ENCODE measurements around the gene NFKBIB.
"Not testable (repeated sequence)": the region's sequence is repeated elsewhere in the genome, so short reads cannot be mapped to it uniquely, and the experiment has no call there.

The NFKBIB gene

DNA sequence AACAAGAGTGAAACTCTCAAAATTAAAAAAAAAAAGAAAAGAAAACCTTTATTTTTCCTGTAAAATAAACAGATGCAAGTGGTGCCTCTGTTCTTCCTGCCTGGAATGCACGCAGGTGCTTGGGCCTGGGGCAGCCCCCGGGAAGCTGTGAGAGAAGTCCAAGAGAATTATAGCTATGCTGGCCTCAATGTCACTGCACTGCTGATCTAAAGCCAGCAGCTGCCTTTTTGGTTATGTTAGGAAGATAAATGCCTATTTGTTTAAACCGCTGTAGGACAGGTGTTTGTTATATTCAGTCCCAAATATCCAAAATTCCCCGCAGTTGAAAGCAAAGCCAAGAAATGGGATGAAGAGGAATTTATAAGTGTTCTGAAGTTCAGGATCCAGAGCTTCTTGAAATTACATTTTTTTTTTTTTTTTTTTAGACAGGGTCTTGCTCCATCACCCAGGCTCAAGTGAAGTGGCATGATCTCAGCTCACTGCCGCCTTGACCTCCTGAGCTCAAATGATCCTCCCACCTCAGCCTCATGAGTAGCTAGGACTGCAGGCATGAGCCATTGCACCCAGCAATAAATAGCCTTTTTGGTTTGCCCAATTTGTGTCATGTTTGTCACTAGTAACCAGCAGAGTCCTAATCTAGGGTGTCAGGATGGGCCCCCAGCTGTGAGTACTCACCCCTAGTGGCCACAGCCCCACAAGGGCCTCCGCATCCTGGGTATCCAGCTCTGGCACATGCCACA, 23.9 kb upstream of the NFKBIB start:
- peak; percentile 61 to 82 for DNase-seq

DNA sequence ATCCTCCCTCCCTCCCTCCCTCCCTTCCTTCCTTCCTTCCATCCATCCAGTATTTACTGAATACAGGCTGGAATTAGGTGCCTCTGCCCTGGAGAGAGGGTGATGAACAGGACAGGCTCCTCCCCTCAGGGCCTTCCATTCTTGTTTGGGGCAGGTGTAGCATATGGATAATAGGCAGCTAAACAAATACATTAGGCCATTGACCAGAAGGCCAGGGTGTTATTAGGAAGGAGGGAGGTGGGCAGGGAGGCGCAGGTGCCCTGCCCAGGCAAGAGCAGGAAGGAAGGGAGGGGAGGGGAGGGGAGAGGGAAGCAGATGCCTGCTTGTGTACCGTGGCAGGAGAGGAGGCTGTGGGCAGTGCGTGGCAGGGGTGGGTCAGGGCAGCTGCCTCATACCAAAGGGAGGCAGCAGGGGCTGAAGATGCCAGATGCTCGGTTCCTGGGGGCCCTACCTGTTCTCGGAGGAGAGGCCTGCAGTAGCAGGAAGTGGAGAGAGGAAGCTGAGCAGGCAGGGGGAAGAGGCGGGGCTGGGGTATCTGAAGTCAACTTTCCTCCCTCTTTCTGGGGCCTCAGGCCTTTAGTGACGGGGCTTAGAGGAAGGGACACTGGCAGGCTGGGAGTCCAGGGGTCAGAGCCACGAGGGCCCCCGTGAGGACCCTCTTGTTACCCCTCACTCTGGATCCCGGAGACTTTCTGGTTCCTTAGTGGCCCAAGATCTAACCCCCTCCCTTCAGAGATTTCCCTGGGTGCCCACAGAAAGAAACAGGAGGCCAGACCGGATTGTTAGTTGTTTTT, 21.8 kb upstream of the NFKBIB start, which contains the start of gene RINL:
Gene RINL, minus strand, starts transcription at position 495 of the 794 bp plus-strand sequence. CDS start 1,533 bp downstream, outside the sequence.
- peak; percentile 99 for DNase-seq

DNA sequence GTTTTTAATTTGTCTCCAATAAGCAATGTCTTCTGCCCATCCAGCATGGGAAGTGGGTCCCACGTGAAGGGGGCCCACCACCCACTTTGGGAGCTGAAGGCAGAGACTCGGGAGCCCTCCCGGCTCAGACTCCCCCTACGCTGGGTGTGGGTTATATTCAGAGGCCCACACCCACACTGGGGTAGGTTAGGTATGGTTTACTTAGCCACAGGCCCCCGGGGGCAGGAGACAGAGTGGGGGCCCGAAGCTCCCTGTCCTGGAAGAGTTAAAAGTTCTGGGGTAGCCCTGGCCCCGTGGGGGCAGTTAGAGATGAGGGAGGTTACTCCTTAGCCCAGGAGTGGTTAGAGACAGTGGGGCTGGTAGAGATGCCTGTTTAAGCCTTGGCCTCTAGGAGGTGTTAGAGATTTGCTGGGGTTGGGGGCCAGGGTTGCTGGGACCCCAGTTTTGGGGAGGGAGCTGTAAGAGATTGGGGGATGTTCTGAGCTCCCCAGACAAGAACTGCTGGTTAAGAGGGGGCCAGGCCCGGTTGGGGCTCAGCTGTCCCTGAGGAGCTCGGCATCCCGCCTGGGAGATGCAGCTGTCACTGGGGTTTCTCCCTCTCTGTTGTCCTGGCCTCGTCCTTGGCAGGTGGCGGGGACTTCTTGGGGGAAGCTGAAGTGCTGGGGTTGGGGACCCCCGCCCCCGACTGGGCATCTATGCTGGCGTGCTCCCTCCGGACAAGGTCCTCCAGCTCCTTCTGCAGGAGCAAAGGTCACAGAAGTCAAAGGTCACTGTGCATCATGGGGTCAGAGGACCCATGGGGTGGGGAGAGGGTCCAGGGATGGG, 21.0 kb upstream of the NFKBIB start:
- DNase-seq: no peak

DNA sequence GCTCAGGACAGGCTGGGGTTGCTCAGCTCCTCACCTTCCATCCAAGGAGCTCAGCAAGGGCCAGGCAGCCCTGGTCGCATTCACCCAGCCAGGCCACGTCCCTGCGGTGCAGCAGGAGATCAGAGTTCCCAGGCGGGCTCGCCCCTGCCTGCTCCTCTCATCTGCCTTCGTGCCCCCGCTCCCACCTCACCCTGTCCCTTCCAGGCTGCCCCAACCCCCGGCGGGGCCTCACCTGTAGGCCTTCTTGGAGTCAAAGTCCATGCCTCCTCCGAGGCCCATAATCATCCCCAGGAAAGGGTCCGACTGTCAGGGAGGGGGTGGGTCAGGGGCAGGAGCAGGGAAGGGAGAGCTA, 20.4 kb upstream of the NFKBIB start:
- DNase-seq: no peak

DNA sequence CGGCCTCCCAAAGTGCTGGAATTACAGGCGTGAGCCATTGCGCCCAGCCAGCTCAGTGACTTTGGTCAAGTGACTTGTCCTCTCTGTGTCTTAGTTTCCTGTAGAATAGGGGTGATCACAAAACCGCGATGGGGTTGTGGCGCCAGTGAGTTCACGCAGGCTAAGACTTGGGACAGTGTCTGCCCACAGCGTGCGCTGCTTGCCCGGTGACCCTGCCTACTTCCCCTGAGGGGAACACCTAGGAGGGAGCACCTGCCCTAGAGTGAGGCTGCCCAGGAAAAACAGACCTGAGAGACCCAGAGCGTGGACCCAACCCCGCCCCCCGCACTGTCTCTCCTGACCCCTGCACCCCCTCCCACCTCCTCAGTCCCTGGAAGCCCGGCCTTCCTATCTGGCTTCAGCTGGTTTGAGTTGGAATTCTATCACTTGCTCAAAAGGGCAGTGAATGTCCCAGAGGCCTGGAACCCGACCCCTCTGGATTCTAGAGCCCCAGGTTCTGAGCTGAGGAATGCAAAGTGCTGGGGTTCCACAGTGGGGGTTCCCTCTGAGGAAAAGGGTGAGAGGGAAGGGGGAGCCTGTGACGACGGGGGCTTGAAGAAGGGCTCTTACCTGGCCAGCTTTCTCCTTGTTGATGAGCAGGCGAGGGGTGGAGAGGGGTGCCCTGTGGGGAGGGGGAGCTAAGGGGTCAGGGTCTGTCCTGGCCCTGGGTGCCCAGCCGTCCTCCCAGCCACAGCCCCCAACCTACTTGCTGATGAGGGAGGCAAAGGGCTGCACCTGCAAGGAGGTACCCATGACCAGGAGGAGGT, 19.5 kb upstream of the NFKBIB start:
- DNase-seq: no peak

DNA sequence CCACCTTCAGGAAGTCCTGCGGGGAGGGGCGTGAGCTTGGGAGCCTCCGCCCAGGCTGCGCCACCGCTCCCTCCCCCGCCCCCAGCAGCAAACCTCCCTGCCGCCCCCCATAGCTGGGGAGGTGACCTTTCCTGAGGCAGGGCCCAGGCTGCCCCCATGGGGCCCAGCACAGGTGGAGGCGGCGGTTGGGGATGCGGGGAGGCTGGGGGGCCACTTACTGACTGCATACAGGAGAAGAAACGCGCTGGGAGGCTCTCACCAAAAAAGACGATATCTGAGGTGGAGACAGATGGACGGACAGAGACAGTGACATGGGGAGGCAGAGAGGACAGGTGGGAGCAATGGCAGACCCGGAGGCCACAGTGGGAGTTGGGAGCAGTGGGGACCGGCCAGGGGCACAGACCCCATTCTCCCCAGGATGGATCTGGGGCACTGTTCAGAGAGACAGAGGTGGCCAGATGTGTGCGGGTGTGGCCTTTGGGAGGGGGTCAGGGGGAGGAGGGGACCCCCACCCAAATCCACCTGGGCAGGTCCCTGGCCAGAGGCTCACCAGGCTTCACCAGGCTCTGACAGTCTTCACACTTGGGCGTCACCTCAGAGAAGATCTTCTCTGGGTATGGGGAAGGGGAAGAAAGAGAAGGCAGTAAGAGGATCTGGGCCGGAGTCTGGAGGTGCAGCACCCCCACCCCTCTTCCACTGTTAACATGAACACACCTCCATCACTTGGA, 18.7 kb upstream of the NFKBIB start:
- no peak for DNase-seq

DNA sequence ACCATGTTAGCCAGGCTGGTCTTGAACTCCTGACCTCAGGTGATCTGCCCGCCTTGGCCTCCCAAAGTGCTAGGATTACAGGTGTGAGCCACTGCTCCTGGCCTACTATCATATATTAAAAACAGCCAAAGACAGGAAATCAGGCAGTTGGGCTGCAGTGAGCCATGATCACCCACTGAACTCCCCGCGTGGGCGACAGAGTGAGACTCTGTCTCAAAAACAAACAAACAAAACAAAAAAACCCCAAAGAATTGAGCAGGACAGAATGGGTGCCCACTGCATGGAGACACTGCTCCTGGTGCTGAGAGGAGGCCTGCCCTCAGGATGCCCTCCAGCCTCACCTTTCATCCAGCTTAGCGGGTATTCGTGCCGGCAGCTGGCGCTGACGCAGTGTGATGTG, 16.5 kb upstream of the NFKBIB start:
- no peak for DNase-seq

DNA sequence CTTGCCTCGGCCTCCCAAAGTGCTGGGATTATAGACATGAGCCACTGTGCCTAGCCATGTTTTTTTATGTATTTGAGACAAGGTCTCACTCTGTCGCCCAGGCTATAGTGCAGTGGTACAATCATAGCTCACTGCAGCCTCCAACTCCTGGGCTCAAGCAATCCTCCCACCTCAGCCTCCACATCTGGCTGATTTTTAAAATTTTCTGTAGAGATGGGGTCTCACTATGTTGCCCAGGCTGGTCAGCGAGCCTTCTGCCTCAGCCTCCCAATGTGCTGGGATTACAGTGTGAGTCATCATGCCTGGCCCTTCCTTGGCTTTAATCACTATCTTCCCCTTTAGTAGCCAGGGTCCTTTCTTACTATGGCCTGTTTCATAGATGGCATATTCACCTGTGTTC, 15.1 kb upstream of the NFKBIB start:
- DNase-seq: not testable (repeated sequence)

DNA sequence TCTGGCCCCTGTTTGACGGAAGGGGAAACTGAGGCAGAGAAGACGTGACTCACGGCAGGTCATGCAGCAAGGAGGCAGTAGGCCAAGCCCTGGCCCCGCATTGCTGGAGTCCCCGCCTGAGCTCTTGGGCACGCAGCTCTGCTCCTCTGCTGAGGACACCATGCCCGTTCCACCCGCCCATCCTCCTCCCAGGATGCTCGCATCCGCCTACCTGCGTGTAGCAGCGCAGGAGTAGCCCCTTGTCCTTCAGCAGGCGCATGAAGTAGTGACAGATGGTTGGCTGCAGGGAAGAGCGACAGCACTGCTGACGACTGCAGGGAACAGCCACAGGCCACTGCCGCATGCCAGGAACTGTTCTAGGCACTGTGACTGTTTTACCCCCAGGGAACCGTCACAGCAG, 10.9 kb upstream of the NFKBIB start:
- DNase-seq: no peak

DNA sequence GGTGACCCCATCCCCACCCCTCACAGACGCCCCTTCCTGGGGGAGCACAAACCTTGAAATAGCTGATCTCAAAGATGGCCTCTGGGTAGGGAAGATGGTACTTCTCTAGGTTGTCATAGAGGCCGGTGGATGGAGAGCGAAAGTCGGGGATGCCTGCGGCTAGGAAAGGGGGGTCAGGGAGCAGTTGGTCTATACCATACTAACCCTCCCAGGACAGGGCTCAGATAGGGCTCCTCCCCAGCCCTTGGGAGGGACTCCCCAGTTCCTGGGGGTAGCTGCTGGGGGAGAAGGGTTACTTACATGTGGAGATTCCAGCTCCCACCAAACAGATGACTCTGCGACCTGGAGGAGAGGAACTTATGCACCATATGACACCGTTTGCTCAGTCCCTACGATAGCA, 10.0 kb upstream of the NFKBIB start:
- DNase-seq: no peak

DNA sequence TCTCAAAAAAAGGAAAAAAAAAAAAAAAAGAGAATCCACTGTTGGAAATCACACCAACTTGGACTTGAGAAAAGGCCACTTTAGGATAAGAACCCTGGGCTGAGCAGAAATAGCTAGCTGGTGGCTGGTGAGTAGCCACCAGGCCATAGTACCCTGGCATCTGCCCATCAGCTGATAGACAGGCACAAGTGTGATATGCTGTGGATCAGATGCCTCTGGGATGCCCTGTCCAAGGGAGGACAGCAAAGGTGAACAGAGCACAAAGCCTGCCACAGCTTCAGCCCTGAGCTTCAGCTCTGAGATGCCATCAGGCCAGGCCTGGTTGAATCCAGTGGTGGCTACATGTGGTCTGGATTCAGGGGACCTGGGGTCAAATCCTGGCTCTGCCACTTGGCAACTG, 9.1 kb upstream of the NFKBIB start:
- DNase-seq: no peak

DNA sequence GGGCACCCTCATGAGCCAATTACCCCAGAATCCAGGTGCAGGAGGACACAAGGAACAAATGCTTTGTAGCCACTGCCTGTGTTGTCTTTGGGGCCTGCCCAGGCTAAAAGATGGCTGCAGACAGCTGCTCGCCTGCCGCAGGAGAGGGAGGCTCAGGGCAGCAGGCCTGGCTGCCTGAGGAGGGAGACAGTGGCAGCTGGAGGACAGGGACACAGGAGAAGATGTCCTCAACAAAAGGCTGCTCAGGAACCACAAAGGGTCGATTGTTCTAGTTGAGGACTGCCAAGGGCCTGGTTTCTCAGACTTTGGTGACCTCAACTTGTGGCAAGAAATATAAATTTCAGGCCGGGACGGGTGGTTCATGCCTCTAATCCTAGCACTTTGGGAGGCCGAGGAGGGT, 8.0 kb upstream of the NFKBIB start:
- peak in 1 of 2 experiments; percentile 30 for DNase-seq

DNA sequence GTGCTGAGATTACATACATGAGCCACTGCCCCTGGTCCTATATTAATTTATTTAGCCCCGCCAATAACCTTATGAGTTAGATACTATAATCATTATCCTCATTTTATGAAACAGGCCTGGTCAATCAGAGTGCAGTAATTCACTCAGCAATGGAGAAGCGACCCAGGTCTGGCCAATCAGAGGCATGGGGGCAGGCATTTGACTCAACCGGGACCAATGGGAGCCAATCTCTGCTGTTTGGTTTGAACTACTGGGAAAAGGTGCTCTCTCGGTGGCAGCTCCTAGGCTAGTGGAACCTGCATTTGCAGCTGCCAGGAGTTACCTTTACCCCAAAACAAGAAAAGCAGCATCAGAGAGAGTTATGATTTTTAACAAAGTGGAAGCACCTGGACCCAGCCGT, 6.9 kb upstream of the NFKBIB start:
- peak; percentile 77 to 80 for DNase-seq

DNA sequence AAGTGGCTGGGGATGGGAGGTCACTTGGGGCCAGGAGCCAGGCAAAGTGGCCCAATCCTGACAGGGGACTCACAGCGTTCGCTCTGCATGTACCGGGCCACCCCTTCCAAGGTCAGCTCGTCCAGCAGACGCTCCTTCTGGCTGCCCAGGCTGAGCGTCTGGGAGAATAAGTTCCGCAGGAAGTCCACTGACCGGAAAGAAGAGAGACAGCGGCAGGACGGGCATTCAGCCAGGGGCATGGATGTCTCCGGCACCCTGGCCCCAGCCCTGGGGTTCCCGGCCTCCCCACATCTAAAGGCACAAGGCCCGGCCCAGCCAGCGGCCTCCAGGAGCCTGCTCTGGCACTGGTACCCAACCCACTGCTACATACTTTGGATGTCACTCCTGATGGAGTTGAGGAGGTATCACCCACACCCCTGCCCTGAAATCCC, 6.4 kb upstream of the NFKBIB start:
- DNase-seq: no peak

DNA sequence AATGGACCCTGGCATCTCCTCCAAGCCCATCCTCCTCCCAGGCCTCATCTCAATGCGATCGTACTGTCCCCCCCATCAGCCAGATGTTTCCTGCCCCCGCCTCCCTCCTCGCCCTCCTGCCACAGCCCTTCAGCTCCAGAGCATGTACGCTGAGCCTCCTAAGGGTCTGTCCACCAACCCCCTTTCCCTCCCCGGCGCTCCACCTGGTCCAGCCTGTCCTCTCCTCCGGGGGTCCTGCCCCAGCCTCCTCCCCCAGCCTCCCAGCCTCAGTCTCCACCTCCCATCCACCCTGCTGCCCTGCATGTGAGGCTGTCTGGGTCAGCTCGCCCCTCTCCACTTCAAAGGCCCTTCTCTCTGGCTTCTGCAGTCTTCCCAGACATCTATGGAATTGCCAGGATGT, 4.8 kb upstream of the NFKBIB start:
- no peak for DNase-seq

DNA sequence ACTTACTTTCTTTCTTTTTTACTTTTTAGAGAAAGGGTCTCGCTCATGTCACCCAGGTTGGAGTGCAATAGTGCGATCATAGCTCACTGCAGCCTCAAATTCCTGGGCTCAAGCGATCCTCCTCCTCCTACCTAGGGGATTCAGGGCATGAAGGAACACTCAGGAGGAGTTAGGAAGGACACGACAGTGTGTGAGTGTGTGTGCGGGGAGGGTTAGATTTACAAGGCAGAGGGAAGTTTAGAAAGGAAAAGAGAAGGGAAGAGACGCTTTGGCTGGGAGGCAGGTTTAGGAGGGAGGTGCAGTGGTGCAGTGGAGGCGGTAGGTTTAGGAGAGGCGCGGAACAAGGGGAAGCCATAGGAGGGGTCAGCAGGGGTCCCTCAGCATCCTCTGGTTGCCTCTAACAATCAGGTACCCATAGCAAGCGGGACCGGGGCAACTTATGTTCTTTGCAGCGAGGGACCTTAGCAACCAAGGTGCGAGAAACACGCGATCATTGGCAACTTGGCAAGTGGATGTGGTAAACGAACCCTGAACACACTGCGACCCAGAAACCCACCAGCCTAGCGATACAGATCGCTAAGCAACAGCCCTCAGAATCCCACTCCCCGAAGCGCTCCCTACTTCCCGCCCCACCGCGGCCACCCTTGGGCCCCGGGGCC, 852 bp upstream of the NFKBIB start:
- no peak for DNase-seq

DNA sequence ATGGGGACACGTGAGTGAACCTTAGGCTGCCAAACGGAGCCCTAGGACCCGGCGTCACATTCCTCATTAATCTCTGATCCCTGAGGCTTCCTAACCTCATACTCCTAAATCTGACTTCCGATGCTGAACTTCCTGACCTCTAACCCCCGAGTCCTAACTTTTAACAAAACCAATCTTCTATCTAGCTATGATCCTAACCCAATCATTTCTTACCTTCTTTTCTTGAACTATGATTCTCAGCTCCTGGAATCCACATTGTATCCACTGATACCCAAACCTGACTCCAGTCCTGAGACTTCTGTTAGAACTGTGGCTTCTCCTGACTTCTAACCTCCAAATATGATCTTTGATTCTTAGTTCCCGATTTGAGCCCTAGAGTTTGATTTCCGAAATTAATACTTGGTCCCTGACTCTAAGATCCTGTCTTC, 447 bp downstream of the NFKBIB start:
- no peak for DNase-seq

DNA sequence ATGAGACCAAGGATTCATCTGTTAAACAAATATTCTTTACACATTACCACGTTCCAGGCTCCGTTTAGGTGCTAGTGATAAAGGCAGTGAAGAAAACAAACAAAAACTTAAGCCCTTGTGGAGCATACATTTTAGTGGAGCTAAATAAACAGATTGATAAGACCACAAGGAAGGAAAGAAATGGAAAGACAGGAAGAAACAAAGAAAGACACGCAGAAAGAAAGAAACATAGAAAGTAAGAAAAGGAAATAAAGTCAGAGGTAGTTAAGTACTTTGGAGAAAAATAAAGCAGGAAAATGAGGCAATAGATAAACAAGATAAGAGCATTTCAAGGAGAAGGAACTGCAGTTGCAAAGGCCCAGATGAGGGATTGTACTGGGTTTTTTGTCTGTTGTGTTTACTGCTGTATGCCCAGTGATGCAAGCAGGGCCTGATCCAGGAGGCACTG, 998 bp downstream of the NFKBIB start:
- DNase-seq: no peak

DNA sequence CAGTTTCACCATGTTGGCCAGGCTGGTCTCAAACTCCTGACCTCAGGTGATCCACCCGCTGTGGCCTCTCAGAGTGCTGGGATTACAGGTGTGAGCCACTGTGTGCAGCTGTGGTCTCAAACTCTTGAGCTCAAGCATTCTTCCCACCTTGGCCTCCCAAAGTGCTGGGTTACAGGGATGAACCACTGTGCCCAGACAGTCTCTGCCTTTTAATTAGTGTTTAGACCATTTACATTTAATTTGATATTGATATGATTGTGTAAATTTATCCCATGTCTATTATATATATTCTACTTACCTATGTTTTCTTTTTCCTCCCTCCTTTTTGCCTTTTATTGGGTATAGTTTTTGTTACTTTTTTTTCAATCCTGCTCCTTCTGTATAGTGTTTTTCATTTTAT, 1.9 kb downstream of the NFKBIB start:
- no peak for DNase-seq

DNA sequence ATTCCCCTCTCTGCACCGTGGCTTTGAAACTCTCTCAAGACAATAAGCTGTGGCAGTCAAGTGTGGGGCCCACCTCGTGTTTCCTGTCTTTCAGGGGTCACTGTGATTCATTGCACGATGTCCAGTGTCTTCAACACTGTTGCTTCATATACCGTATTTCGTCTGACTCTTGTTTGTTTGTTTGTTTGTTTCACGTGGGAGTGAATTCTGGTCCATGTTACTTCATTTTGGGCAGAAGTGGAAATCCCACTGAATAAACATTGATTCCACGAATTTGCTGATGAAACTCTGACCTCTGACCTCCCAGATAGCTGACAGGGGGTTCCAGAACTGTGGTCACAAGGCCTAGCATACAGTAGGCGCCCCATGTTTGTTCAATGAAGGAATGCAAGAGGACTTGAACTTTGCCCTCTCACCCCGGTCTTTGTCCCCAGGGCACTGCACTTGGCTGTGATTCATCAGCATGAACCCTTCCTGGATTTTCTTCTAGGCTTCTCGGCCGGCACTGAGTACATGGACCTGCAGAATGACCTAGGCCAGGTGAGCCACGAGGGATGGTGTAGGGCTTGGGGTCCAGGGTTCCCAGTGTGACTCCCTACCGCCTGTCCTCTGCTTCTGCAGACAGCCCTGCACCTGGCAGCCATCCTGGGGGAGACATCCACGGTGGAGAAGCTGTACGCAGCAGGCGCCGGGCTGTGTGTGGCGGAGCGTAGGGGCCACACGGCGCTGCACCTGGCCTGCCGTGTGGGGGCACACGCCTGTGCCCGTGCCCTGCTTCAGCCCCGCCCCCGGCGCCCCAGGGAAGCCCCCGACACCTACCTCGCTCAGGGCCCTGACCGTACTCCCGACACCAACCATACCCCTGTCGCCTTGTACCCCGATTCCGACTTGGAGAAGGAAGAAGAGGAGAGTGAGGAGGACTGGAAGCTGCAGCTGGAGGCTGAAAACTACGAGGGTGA, 5.1 kb downstream of the NFKBIB start:
- no peak for DNase-seq

Measured in SHP77 (cell line).